SK-N-DZ (cell line): ENCODE data around the gene SELENOV.
A peak's percentile ranks its signal among the peaks of the same experiment; 100 is the strongest.

Experiments used
- DNase-seq: peaks from one replicate; pipeline ENCODE4 v3.0.0-alpha.2; 2015; ENCODE audit warnings: low spot score

The SELENOV gene

DNA sequence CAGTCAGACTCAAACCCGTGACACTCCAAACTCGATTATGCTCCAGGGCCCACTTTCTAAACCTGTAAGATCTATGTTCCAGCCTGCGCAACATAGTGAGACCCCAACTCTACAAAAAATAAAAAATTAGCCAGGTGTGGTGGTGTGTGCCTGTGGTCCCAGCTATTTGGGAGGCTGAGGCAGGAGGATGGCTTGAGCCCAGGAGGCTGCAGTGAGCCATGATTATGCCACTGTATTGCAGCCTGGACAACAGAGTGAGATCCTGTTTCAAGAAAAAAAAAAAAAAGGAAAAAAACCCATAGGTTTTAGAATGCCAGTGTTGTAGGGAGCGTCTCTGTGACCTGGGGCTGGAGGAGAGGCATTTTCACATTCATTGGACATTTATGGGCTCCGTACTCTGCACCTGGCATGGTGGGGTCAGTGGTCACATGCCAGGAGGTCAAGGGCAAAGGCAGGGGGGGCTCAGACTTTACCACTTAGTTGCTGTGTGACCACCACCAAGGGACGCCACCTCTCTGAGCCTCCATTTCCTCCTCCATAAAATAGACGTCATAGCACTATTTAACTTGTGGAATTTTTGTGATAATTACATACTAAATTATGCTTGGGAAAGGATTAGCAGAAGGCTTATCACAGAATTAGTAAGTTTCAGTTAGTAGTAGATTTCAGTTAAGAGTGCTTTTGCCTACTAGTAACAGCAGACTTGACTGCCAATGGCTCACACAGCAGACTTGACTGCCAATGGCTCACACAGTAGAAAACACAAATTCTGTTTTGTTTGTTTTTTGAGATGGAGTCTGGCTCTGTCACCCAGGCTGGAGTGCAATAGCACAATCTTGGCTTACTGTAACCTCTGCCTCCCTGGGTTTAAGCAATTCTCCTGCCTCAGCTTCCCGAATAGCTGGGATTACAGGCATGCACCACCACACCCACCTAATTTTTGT lies 5.9 kb downstream of the SELENOV start:
- DNase-seq, result no peak

DNA sequence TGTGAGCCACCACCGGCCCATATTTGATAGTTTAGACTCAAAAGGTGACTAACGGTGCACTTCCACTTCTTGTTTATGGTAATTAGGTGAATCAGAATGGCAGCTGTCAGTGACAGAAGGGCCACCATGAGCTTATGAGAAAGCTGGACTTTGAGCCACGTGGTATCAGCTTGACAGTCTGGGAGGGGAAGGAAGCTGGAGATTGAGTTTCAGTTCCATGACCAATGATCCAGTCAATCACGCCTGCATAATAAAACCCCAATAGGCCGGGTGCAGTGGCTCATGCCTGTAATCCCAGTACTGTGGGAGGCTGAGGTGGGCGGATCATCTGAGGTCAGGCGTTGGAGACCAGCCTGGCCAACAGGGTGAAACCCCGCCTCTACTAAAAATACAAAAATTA lies 9.6 kb downstream of the SELENOV start:
- DNase-seq, result no peak

- DNase-seq, result no peak
These were observed 10.3 kb downstream of the SELENOV start for GRCh38 chr19:39525205-39525604.

GRCh38 chr19:39531834-39532232 lies 16.9 kb downstream of the SELENOV start:
- DNase-seq, result no peak

DNA sequence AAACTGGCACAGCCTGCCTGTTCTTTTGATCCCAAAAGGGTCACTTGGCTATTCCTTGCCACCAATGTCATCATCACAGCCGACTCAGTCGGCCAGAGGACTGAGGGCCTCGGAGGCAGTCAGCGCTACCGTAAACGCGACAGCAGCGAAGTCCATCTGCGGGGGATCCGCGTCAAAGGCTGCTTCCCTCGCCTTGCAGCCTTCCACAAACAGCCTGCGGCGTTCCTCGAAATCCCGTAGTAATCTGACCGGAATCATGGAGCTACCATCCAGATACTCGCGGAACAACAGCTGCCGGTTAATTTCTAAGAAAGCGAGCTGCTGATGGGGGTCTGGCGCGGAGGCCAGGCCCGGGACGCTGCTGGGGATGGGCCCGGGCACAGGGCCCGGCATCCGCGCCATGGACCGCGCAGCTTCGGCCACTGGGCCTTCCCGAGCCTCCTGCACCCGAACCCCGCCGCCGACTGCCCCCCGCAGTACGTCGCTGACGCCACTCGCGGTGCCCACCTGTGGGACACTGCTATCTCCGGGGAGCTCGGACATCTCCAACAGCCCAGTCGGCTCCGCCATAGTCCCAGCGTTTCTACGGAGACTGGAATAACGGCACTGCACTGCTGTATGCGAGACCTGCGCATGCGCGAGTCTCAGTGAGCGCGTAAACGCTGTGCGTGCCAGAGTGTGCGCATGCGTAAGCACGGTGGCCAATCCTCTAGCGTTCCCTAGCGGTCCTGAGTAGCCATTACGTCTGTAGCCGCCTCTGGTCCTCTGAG lies 17.5 kb downstream of the SELENOV start, which contains the start of gene EID2B:
Gene EID2B (minus strand): TSS at position 620 of the 770 bp plus-strand sequence. CDS start 50 bp downstream, at position 570.
- DNase-seq, result peak; percentile 94

DNA sequence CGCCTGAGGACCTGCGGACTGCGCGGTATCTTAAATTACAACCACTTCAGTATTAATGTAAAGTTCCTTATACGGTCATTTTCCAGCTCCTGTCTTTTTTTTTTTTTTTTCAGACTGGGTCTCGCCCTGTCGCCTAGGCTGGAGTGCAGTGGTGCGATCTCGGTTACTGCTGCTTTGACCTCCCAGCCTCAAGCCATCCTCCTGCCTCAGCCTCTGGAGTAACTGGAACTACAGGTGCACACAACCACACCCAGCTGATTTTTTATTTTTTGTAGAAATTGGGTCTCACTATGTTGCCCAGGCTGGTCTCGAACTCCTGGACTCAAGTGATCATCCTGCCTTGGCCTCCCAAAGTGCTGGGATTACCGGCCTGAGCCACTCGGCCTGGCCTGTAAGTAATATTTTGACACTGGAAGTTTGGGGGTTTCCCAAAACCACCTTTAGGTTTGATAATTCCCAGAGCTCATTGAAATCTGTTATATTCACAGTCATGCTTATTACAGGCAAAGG lies 18.1 kb downstream of the SELENOV start:
- DNase-seq, result no peak

- DNase-seq, result no peak
These were observed 18.9 kb downstream of the SELENOV start for GRCh38 chr19:39533791-39534190.

GRCh38 chr19:39539165-39539517 lies 24.2 kb downstream of the SELENOV start:
- DNase-seq, result no peak

GRCh38 chr19:39539518-39540332 lies 24.8 kb downstream of the SELENOV start, which contains the start of gene EID2:
EID2 (minus strand) TSS chr19:39540161; CDS start chr19:39540079, 82 bp downstream.
- peak; percentile 91 for DNase-seq

DNA sequence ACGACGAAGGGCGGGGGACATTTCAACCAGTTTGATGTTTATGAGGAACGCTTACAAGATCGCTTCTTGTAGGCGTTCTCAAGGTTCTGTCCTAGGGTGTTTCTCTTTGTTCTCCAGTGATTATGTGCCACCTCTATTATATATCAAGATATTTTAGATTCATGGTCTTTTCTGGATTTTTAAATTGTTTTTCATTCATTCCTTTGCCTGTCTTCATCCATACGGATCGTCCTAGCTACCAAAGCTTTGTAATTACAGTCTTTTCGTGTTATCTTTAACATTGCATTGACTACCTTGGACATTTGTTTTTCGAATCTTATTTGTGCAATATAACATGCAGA lies 25.4 kb downstream of the SELENOV start:
- no peak for DNase-seq

DNA sequence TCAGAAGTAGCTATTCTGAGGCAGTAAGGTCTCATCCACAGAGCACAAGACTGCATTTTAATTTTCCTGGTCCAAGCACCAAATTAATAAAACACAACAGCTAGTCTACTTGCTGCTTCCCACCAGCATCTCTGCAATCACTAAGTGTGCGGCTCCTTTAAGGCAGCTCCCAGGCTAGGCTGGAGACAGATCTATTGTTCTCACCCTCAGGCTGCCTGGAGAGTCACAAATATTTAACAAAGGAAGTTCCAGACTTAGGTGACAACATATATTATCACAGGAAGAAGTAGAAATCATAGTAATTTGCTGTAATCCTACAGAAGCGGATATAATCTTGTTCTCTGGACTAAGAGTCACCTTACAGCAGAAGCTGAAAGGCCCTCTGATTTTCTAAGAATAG lies 27.3 kb downstream of the SELENOV start:
- no peak for DNase-seq

DNA sequence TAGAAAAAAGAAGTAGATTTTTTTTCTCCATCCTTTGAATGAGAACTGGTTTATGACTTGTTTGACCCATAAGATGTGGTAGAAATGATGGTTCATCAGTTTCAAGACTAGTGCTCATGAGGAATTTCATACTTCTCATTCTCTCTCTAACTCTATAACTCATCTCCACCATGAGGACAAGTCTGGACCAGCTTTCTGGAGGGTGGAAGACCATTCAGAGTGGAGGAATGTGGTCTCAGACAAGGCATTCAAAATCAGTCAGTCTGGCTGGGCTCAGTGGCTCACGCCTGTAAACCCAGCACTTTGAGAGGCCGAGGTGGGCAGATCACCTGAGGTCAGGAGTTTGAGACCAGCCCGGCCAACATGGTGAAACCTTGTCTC lies 28.5 kb downstream of the SELENOV start:
- no peak for DNase-seq

DNA sequence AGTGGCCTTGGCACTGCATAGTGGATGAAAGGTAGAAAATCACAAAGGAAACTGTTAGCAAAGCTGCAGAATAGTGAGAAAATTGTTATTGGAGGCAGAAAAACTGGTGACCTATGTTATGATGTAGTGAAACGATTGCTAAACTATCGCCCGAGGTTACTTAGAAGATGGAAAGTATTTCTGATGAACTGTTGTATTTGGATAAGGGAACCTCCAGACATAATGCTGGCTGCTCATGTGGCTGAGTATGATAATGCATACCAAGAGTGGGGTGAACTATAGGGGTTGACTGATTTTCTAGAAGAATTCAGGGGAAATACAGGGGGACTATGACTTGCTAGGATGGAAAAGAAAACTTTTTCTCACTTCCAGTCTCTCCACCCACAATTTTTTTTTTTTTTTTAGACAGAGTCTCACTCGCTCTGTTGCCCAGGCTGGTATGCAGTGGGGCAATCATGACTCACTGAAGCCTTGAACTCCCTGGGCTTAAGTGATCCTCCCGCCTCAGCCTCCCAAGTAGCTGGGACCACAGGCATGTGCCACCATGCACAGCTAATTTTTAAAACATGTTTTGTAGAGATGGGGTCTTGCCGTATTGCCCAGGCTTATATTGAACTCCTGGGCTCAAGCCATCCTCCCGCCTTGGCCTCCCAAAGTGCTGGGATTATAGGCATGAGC lies 29.4 kb downstream of the SELENOV start:
- no peak for DNase-seq

- no peak for DNase-seq
These were observed 30.0 kb downstream of the SELENOV start for GRCh38 chr19:39544911-39545310.

- DNase-seq, result no peak
These were observed 31.7 kb downstream of the SELENOV start for GRCh38 chr19:39546599-39546998.

DNA sequence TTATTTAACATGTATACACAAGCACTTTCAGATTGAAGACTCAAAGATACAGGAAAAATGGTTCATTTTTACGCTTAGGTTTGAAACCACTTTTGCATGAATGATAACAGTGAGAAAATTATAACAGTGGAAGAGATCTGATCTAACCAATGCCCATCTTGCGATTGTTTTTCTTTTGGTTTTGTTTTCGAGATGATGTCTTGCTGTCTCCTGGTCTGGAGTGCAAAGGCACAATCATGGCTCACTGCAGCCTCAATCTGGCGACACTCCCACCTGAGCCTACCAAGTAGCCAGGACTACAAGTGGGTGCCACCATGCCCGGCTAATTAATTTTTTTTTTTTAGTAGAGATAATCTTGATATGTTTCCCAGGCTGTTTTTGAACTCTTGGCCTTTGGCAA lies 35.3 kb downstream of the SELENOV start:
- no peak for DNase-seq

GRCh38 chr19:39553082-39553652 lies 38.2 kb downstream of the SELENOV start:
- DNase-seq, result no peak

DNA sequence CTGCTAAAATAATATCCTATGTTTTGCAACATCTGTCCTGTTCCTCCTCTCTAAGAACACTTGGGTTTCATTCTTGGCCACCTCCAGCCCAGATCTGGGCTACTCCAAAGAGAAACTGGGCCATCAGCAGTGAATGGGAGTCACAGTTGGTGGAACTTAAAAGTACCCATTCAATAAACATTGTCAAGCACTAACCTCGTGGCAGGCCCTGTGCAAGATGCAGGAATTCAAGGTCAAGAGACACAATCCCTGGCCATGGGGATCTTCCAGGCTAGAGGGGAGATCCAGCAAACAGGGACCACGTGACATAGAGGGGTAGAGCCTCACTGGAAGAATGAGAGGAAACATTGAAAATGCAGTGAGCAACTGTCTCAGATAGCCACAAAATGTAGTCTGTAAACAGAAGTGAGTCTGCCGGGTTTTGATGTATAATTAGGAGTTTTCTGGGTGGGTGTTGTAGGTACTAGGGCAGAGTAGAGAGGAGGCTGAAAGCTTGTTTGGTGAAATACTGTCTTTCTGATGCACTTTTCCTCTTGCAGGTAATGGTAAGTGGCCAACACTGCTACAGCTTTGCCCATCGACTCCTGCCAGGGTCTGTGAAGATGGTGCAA lies 39.9 kb downstream of the SELENOV start:
- no peak for DNase-seq

- DNase-seq, result no peak
These were observed 40.9 kb downstream of the SELENOV start for GRCh38 chr19:39555883-39556282.
